Karpas-422 (cell line): ENCODE data around the gene PI4KA. TPM values are rescaled to one million over a fixed set of nuclear protein-coding genes. Genes with fewer than 3 reads are reported as not detected.
"Not testable (repeated sequence)": the region's sequence is repeated elsewhere in the genome, so short reads cannot be mapped to it uniquely, and the experiment has no call there.

Experiments
- DNase-seq: peaks from one replicate; pipeline ENCODE4 v3.0.0-alpha.2; 2015
- H2AFZ ChIP-seq: fragments of 200-600 bp; sonication (generic); 2 replicates; pipeline ENCODE4 v1.6.1; 2014; ENCODE audit warnings: antibody characterized with exemption, low read length, mixed read lengths
- H3K27ac ChIP-seq: fragments of 200-600 bp; sonication (generic); 2 replicates; pipeline ENCODE4 v1.5.1; 2014; ENCODE audit warnings: mild to moderate bottlenecking, low read length, moderate library complexity
- H3K27me3 ChIP-seq: fragments of 200-600 bp; sonication (generic); 2 replicates; pipeline ENCODE4 v1.6.1; 2014; ENCODE audit warnings: low read length, mixed read lengths
- H3K36me3 ChIP-seq: fragments of 200-600 bp; sonication (generic); 2 replicates; pipeline ENCODE4 v1.6.1; 2014; ENCODE audit warnings: low read length, mixed read lengths; ENCODE audit not compliant: insufficient read depth
- H3K4me1 ChIP-seq: fragments of 200-600 bp; sonication (generic); 2 replicates; pipeline ENCODE4 v1.6.1; 2014; ENCODE audit warnings: mild to moderate bottlenecking, low read length, mixed read lengths
- H3K4me2 ChIP-seq: fragments of 200-600 bp; sonication (generic); 2 replicates; pipeline ENCODE4 v1.6.1; 2014; ENCODE audit warnings: low read length, low read depth, mild to moderate bottlenecking; ENCODE audit not compliant: poor library complexity, severe bottlenecking
- H3K4me3 ChIP-seq: fragments of 200-600 bp; sonication (generic); 2 replicates; pipeline ENCODE4 v1.5.1; 2014; ENCODE audit warnings: mild to moderate bottlenecking, antibody characterized with exemption, low read length, mixed read lengths
- H3K79me2 ChIP-seq: fragments of 200-600 bp; sonication (generic); 2 replicates; pipeline ENCODE4 v1.6.1; 2014; ENCODE audit warnings: mild to moderate bottlenecking, low read length, mixed read lengths
- H3K9ac ChIP-seq: fragments of 200-600 bp; sonication (generic); 2 replicates; pipeline ENCODE4 v1.6.0; 2014; ENCODE audit warnings: low read length
- H3K9me2 ChIP-seq: fragments of 200-600 bp; sonication (generic), shearing (Covaris generic); replicated peaks from 2 replicates; pipeline ENCODE4 v1.6.0; 2014; ENCODE audit warnings: mild to moderate bottlenecking, low read length, moderate library complexity; ENCODE audit not compliant: insufficient read depth
- H3K9me3 ChIP-seq: fragments of 300-700, 200-600 bp; sonication (generic); 2 replicates; pipeline ENCODE4 v1.6.1; 2014; ENCODE audit warnings: low read length, mixed read lengths
- H4K20me1 ChIP-seq: fragments of 200-600 bp; sonication (generic); 2 replicates; pipeline ENCODE4 v1.6.1; 2014; ENCODE audit warnings: mild to moderate bottlenecking, antibody characterized with exemption, low read length, low read depth; ENCODE audit not compliant: insufficient read depth
- total RNA-seq: library from RNA; depleted of rRNA; stranded (reverse); fragments of >200 nt; shearing (Covaris generic); gene quantifications from 2 replicates; pipeline ENCODE4 v1.2.3, GENCODE V29; 2014; ENCODE audit warnings: low replicate concordance

PI4KA gene
- total RNA-seq, 1 experiment from 2014 or later: 80.7 TPM

DNA sequence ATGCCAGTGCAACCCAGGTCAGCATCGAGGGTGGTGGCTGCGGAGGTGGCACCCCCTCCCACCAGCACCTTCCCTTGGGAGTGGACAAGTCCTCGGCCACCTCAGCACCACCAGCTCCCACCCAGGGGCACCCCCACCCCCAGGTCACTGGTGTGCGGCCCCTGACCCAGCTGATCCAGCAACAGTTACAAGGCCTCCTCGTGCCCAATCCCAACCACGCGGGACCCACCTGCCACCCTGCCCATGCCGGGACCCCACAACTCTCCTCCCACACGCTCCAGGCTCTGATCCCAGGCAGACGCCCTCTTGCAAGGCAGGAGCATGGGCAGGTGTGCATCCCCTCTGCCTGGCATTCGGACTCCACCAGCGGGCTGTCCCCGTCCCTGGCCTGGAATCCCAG is 189.8 kb downstream of the PI4KA start:
- H3K79me2 ChIP-seq, H3K27me3 ChIP-seq, H3K27ac ChIP-seq, H3K9me2 ChIP-seq, H3K4me1 ChIP-seq, H4K20me1 ChIP-seq, H2AFZ ChIP-seq, DNase-seq, H3K4me3 ChIP-seq, H3K36me3 ChIP-seq, H3K9me3 ChIP-seq, H3K9ac ChIP-seq, H3K4me2 ChIP-seq: not testable (repeated sequence)

DNA sequence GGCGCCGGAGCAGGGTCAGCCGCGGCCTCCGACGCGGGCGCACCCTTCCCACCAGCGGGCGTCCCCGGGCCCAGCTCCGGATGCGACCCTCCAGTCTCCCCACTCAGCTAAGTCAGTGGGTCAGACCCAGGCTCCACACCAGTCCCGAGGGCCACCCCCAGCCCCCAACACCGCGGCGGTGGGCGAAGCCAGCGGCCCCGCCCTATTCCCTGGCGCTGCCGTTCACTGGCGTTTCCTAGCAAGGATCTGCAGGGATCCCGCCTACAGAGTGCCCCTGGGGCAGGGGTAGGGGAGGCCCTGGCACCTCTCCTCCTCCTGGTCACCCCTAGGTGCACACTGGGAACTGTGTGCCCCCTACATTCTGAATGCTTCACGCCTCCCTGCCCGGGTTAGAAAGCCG is 190.4 kb downstream of the PI4KA start:
- H3K9me2 ChIP-seq, H3K27me3 ChIP-seq, H3K4me3 ChIP-seq, H3K9me3 ChIP-seq, H4K20me1 ChIP-seq, H3K27ac ChIP-seq, H2AFZ ChIP-seq, H3K4me1 ChIP-seq, DNase-seq, H3K79me2 ChIP-seq, H3K36me3 ChIP-seq, H3K4me2 ChIP-seq, H3K9ac ChIP-seq: not testable (repeated sequence)

- H3K4me2 ChIP-seq, H2AFZ ChIP-seq, H3K9me2 ChIP-seq, H3K79me2 ChIP-seq, H3K27me3 ChIP-seq, H3K9ac ChIP-seq, H3K27ac ChIP-seq, H3K36me3 ChIP-seq, H3K9me3 ChIP-seq, H4K20me1 ChIP-seq, H3K4me1 ChIP-seq, DNase-seq, H3K4me3 ChIP-seq: not testable (repeated sequence)
Observed at GRCh38 chr22:20667548-20667947, 191.1 kb downstream of the PI4KA start.

GRCh38 chr22:20666560-20666959 is 192.1 kb downstream of the PI4KA start:
- Histone ChIP-seq H3K27me3 (peaks cover 4% of the 10 kb centered on the region; the same call in 1 of the 2 replicates), H3K79me2 (no peaks in the 10 kb centered on the region), H2AFZ (no peak overlapping the region), H3K4me2 (no peak overlapping the region), H4K20me1 (no peaks in the 10 kb centered on the region), H3K4me1 (no peaks in the 10 kb centered on the region), H3K9me2 (no peaks in the 10 kb centered on the region), H3K4me3 (no peak overlapping the region), H3K9ac (no peak overlapping the region), H3K36me3 (no peaks in the 10 kb centered on the region), H3K27ac (no peak overlapping the region), H3K9me3 (peaks cover 3% of the 10 kb centered on the region)
- DNase-seq: no peak

DNA sequence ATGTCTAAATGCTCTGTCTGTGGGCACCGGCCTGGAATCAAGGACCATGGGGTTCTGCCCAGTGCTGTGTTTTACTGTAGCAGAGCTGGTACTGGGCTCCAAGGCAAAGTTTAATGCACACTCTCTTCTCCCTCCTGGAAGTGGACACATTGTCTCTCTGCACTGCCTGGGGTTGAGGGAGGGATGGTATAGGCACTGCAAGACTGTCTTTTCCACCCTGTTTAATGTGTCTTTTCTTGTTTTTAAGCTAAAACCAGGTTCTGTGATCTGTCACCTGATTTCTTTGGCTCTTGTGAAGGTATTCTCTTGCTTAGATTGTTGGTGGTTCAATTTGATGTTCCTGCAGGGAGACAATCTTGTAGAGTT is 194.0 kb downstream of the PI4KA start:
- Histone ChIP-seq H3K27ac (no peak overlapping the region), H2AFZ (no peak overlapping the region), H3K27me3 (peaks cover 4% of the 10 kb centered on the region; the same call in 1 of the 2 replicates), H3K4me1 (no peaks in the 10 kb centered on the region), H3K9ac (no peak overlapping the region), H3K9me3 (peaks cover 3% of the 10 kb centered on the region), H3K4me2 (no peak overlapping the region), H3K79me2 (no peaks in the 10 kb centered on the region), H3K4me3 (no peak overlapping the region), H4K20me1 (no peaks in the 10 kb centered on the region), H3K9me2 (no peaks in the 10 kb centered on the region), H3K36me3 (no peaks in the 10 kb centered on the region)
- DNase-seq: no peak

DNA sequence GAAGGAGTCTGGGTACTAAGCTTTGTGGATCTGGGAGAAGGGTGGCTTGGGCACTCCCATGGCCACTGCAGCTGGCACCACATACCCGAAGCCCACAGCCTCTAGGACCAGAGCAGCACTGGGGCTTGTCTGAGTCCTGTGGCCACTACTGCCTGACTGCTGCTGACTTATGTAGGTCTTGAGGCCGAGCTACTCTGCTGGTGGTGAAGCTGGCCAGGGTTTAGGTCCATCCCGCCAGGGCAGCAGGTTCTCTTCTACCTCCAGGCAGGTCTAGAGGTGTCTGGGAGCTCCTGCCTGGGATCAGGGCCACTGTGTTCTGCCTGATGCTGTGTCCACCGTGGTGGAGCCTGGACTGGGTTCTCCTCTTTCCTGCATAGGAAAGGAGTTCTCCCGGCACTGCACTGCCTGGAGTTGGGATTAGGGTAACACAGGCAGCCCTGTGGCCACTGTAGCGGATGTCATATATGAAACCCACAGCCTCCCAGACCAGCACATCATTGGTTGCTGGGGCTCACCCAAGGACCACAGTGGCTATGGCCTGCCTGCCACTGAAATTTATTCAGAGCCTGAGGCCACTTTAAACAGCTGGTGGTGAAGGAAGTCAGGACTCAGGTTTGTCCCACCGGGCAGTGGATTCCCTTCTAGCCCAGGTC is 194.5 kb downstream of the PI4KA start:
- no peak for DNase-seq
- no peaks in the 10 kb centered on the region for H3K4me1 ChIP-seq

GRCh38 chr22:20663137-20663828 is 195.3 kb downstream of the PI4KA start:
- Histone ChIP-seq H2AFZ (no peak overlapping the region), H3K27me3 (peaks cover 4% of the 10 kb centered on the region; the same call in 1 of the 2 replicates), H3K36me3 (no peaks in the 10 kb centered on the region), H3K9me2 (no peaks in the 10 kb centered on the region), H3K4me3 (no peak overlapping the region), H3K4me2 (no peak overlapping the region), H3K9me3 (peaks cover 3% of the 10 kb centered on the region), H3K9ac (no peak overlapping the region), H3K27ac (no peak overlapping the region), H3K4me1 (no peaks in the 10 kb centered on the region), H4K20me1 (no peaks in the 10 kb centered on the region), H3K79me2 (no peaks in the 10 kb centered on the region)
- no peak for DNase-seq

More for the DNA sequence above, 194.5 kb downstream of the PI4KA start:
- H2AFZ ChIP-seq: no peak overlapping the region
- H3K4me2 ChIP-seq: no peak overlapping the region
- H3K36me3 ChIP-seq: no peaks in the 10 kb centered on the region
- no peak overlapping the region for H3K27ac ChIP-seq
- no peak overlapping the region for H3K9ac ChIP-seq
- peaks cover 4% of the 10 kb centered on the region; the same call in 1 of the 2 replicates for H3K27me3 ChIP-seq
- H3K9me2 ChIP-seq: no peaks in the 10 kb centered on the region
- no peaks in the 10 kb centered on the region for H4K20me1 ChIP-seq
- H3K79me2 ChIP-seq: no peaks in the 10 kb centered on the region
- peaks cover 3% of the 10 kb centered on the region for H3K9me3 ChIP-seq
- H3K4me3 ChIP-seq: no peak overlapping the region

DNA sequence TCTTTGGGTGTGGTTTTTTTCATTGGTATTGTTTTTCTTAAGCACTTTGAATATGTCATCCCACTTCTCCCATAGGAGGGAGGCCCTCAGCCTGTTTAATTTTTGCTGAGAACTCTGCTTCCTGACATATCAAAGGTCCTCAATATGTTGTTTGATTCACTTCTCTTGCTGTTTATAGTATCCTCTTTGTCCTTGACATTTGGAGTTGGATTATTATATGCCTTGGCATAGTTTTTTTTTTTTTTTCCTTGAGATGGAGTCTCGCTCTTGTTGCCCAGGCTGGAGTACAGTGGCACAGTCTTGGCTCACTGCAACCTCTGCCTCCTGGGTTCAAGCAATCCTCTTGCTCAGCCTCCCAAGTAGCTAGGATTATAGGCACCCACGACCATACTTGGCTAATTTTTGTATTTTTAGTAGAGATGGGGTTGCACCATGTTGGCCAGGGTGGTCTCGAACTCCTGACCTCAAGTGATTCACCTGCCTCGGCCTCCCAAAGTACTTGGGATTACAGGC is 196.0 kb downstream of the PI4KA start:
- not testable (repeated sequence) for DNase-seq, H3K4me3 ChIP-seq, H3K27ac ChIP-seq, H3K9me3 ChIP-seq, H3K4me2 ChIP-seq, H3K79me2 ChIP-seq, H3K9ac ChIP-seq, H3K36me3 ChIP-seq, H4K20me1 ChIP-seq, H2AFZ ChIP-seq, H3K27me3 ChIP-seq, H3K9me2 ChIP-seq, H3K4me1 ChIP-seq
